Stimulated activated CD4-positive, alpha-beta T cell treated with anti-CD3 and anti-CD28 coated beads, Interleukin-1b, Interleukin-23, amount 100 ng/mL, for 24 hours (primary cell): ENCODE measurements around the gene MSX2.
A peak's percentile ranks its signal among the peaks of the same experiment; 100 is the strongest.

Experiments
- DNase-seq, 4 experiments: peaks; one replicate each; pipeline ENCODE4 v3.0.0-alpha.2; 2020; ENCODE audit warnings: low read depth in 4 of 4, low spot score in 1 of 4

The MSX2 gene

GRCh38 chr5:174724484-174725260 is at the start of gene MSX2:
Gene MSX2 (plus strand): TSS chr5:174724582. CDS start chr5:174724660, 78 bp downstream.
- DNase-seq = peak in 3 of 4 experiments; percentile 1 to 26 (median 3)

GRCh38 chr5:174675110-174675509 is 49.3 kb upstream of the MSX2 start:
- no peak for DNase-seq

DNA sequence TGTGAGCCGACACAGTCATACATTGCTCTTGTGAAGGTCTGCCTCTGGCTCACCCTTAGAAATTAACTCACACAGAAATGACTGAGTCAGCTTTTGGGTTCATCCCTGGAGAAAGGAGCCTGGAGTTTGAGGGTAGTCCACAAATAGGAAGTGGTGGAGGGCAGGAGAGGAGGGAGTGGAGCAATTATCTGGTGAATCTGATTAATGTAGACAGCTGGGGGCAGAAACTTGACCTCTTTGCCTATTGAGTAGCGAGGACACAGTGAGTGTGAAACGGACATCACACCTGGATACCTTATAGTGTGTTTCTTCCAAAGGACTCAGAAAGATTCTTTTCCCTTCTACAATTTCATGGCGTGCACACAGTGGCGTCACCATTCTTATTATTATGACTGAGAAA is 48.5 kb upstream of the MSX2 start:
- DNase-seq = no peak

DNA sequence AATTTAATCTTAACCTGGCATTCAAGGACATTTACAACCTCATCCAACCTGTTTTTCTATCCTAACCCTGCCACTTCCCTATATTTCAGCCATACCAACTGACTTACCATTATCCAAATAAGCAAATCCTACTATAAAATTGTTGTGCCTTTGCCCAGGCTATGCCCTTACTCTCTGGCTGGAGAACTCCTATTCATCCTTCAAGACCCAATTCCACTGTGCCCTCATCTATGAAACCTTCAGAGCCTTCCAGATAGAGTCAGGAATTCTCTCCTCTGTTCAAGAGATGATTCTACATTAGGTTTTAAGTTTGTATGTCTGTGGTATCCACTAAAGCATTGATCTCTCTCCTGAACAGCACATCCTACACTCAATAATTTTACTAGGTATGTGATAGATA is 46.3 kb upstream of the MSX2 start:
- DNase-seq = no peak

DNA sequence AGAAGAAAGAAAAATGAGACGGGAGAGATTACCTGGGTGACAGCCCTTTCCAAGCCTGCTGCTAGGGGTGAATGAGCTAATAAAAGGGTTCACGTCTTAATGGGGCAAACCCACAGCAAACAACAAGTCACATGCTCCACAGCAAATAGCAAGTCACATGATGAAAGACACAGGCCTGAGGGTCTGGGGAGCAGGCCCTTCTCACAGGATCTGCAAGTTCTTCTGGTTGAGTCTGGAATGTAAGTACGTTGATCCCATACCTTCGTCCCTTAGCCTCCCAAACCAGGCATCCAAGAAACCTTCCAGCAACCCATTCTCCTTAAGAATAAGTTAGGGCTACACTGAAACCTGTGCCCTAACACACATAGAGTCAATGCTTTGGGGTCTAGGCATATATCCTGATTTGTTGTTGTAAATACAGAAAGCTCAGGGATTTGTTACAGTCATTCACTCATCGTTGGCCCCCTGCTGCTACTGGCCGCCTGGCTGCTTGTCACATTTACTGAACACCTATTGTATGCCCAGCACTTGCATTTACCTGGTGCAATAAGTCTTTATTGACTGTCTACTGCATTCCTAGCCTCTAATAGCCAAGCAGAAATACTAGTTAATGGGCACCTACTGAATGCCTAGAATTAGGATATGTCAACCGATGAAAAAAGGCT is 43.3 kb upstream of the MSX2 start:
- no peak for DNase-seq

GRCh38 chr5:174687503-174687902 is 36.9 kb upstream of the MSX2 start:
- no peak for DNase-seq

DNA sequence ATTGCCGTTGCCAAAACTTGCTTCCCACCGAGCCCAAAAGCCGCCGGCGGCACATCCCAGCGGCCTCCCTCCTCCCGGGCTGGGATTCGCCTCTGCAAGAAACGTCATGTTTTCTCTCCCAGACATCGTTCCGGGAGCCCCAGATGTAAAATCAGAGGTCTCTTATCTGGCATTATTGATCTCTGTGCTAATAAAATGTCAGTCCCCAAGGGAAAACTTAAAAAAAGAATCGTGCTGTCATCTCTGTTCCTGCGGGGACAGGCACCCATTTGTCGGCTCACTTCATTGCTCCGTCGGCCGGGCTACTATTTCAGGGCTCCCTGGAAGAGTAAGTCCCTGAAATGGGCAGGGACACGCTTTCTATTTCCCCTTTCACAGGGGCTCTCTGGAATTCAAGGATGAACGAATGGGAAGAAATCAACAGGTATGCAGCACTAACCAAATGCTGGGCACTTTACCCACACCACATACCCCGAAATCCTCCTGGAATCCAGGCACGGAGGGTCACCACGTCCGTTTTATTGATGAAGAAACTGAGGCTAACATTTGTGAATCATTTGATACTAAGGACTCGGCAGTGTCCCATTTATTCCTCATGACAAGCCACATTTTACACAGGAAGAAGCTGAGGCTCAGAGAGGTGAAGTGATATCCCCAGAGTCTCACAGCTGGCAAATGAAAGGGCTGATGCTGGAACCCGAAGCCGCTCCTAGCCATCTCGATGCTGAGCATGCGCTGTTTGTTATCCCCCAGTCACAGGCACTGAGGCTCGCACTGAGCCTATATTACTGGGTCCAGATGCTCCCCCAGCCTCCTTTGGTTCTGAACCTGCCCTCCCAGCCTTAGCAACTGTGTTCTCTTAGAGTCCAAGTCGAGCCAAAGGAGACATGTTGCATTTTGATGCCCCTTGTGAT is 35.7 kb upstream of the MSX2 start:
- no peak for DNase-seq

- no peak for DNase-seq
These were observed 34.1 kb upstream of the MSX2 start for GRCh38 chr5:174690271-174690670.

DNA sequence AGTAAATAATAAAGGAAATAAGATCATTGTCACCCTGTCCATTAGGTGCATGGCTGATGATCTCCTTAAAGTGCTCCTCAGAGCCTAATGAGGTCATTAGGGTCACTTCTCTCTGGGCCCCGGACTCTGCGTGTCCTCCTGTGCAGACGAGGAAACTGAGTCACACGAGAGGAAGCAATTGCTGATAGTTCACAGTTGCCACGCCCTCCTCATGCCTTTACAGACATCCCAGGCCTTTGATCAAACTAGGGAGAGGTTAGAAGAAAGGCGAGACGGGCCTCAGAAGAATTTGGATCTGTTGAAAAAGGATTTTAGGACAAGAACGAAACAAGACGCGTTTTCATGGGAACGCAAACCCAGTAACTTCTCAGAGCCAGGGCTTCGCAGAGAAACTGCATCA is 32.0 kb upstream of the MSX2 start:
- no peak for DNase-seq

DNA sequence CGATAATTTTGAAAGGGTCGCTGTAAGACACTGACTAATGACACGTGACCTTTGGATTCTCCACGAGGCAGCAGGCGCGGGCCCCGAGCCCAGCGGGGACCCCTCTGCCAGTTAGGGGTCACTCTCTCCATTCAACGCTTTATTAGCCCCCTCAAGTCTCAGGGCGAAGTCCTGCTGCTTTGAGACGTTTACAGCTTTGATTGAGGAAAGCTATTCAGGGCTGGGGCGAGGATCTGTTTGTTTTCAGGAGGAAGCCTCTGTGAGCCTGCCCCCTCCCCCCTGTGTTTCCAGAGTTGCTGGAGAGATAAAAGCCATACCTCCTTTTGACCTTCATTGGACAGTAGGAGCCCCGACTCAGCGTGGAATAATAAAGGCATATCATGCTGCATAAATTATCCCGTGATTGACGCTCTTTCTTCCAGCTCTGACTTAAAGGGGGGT is 31.4 kb upstream of the MSX2 start:
- no peak for DNase-seq

GRCh38 chr5:174693697-174694385 is 30.5 kb upstream of the MSX2 start:
- DNase-seq = no peak

- no peak for DNase-seq
These were observed 29.8 kb upstream of the MSX2 start for GRCh38 chr5:174694611-174695010.

DNA sequence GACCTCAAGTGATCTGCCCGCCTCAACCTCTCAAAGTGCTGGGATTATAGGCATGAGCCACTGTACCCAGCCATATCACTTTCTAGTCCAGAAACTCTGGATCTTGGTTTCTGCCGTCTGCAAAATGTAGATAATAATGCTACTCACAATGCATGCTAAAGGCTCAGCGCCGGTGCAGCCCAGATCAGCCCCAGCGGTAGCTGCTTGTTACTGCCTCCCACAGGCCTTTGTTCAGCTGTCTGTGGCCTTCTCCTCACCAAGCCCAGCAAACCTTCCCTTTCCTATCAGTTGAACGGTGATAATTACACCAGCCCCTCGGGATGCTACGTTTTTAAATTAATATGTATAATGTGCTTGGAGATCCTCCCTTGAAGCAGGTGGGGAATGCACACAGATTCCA is 26.2 kb upstream of the MSX2 start:
- DNase-seq = no peak

- DNase-seq = no peak
These were observed 25.3 kb upstream of the MSX2 start for GRCh38 chr5:174699131-174699530.

DNA sequence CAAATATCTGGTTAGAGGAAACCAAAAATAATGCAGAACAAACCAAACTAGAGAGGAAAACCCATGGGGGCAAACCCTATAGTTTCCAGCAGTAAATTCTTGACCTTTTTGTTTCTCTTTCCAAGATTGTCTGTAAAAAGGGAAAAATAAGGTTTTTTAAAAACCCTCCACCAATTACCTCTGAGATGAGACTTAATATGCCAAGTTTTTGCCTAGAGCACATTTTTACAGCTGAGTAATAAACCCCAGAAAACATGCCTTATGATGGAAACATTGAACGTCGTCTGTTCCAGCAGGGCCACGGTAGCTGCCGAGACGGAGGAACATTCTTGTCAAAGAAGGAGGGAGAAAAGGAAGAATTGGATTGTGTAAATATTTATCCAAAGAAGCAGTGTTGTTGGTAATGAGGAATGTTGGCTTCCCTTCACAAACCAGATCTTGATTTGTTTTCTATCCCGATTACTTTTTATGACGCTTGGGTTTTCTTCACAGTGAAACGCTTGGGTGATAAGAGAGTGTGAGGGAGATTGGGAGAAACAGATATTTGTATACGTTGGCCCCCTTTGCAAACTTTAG is 17.3 kb upstream of the MSX2 start:
- no peak for DNase-seq

- DNase-seq = no peak
These were observed 16.7 kb upstream of the MSX2 start for GRCh38 chr5:174707671-174708070.

GRCh38 chr5:174708476-174709207 is 15.7 kb upstream of the MSX2 start:
- DNase-seq = no peak

DNA sequence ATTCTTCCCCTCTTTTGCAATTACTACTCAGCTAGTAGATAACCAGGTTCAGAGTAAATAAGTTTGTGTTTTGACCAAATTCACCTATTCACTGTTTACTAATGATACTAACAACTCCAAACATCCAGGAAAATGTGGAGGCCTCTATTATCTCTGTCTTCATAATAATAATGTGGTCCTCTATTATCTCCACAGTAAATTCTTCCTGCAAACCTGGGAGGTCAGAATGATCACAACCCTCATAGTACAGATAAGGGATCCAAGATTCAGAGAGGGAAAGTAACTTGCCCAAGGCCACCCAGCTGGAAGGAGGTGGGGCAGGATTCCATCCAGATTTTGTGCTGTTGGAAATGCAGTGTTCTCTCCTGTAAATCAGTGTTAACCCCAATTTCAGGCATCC is 9.6 kb upstream of the MSX2 start:
- no peak for DNase-seq

GRCh38 chr5:174715804-174716203 is 8.6 kb upstream of the MSX2 start:
- no peak for DNase-seq

DNA sequence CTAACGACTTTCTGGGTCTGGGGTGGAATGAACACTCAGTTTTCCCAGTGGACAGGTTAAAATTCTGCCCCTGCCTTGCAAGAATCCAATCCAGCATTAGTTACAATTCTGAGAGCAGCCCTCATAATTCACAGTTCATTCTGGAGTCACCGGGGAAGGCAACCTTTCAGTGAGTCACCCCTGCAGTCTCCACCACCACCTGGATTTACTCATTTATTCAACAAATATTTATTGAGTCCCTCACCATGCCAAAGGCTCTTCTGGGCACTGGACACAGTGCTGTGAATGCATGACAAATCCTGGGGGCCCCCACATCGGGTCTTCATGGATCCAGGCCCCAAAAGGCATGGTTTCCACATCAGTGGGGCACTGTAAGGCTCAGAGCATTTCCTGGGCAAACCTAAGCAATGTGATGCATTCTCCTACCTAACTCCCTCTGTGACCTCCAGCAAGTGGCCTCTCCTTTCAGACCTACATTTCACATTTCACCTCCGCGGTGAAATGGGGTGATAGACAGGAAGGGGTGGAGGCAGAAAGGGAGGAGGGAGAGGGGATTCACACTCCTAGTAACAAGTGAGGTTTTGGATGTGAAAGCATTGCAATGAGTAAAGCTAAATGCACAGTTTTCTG is 6.4 kb upstream of the MSX2 start:
- DNase-seq = no peak
